ENCODE results near the gene SGSH.

SGSH gene

GRCh38 chr17:80253631-80254395 lies 33.7 kb upstream of the SGSH start:
- DNase-seq (ENCODE audit: low spot score) (no peak), ATAC-seq (ENCODE audit: low read depth) (no peak)
- Histone ChIP-seq H3K4me1 (ENCODE audit: insufficient read depth, poor library complexity, severe bottlenecking) (peaks cover 16% of the 10 kb centered on the region), H3K27me3 (ENCODE audit: insufficient read depth, poor library complexity, severe bottlenecking) (no peaks in the 10 kb centered on the region), H3K36me3 (ENCODE audit: low read depth) (no peaks in the 10 kb centered on the region), H3K9me3 (ENCODE audit: severe bottlenecking) (no peaks in the 10 kb centered on the region), H3K4me3 (ENCODE audit: severe bottlenecking) (no peak overlapping the region), H3K27ac (ENCODE audit: poor library complexity, severe bottlenecking) (peak overlapping the region; percentile 84)
- TF ChIP-seq CTCF (IDR thresholded peaks at IDR 0.05; ENCODE audit: poor library complexity, severe bottlenecking) = no peak

- Histone ChIP-seq H3K4me1 (ENCODE audit: insufficient read depth, poor library complexity, severe bottlenecking) (peaks cover 16% of the 10 kb centered on the region), H3K27ac (ENCODE audit: poor library complexity, severe bottlenecking) (no peak overlapping the region), H3K4me3 (ENCODE audit: severe bottlenecking) (no peak overlapping the region), H3K9me3 (ENCODE audit: severe bottlenecking) (no peaks in the 10 kb centered on the region), H3K27me3 (ENCODE audit: insufficient read depth, poor library complexity, severe bottlenecking) (no peaks in the 10 kb centered on the region), H3K36me3 (ENCODE audit: low read depth) (no peaks in the 10 kb centered on the region)
- peak; percentile 73 for ATAC-seq (ENCODE audit: low read depth)
- peak; percentile 78 for TF ChIP-seq CTCF (IDR thresholded peaks at IDR 0.05; ENCODE audit: poor library complexity, severe bottlenecking)
- no peak for DNase-seq (ENCODE audit: low spot score)
These were observed 32.7 kb upstream of the SGSH start for GRCh38 chr17:80252871-80253270.

- H3K4me1 ChIP-seq (ENCODE audit: insufficient read depth, poor library complexity, severe bottlenecking) = peaks cover 16% of the 10 kb centered on the region
- ATAC-seq (ENCODE audit: low read depth) = no peak
These were observed 31.8 kb upstream of the SGSH start for GRCh38 chr17:80251966-80252365.

GRCh38 chr17:80248894-80249710 lies 29.0 kb upstream of the SGSH start:
- no peaks in the 10 kb centered on the region for H3K4me1 ChIP-seq (ENCODE audit: insufficient read depth, poor library complexity, severe bottlenecking)
- H3K9me3 ChIP-seq (ENCODE audit: severe bottlenecking) = no peaks in the 10 kb centered on the region
- DNase-seq (ENCODE audit: low spot score) (no peak), ATAC-seq (ENCODE audit: low read depth) (no peak)
- no peaks in the 10 kb centered on the region for H3K27me3 ChIP-seq (ENCODE audit: insufficient read depth, poor library complexity, severe bottlenecking)
- H3K27ac ChIP-seq (ENCODE audit: poor library complexity, severe bottlenecking) = no peak overlapping the region
- no peaks in the 10 kb centered on the region for H3K36me3 ChIP-seq (ENCODE audit: low read depth)
- TF ChIP-seq CTCF (IDR thresholded peaks at IDR 0.05; ENCODE audit: poor library complexity, severe bottlenecking) = no peak
- no peak overlapping the region for H3K4me3 ChIP-seq (ENCODE audit: severe bottlenecking)

More at GRCh38 chr17:80251966-80252365, 31.8 kb upstream of the SGSH start:
- TF ChIP-seq CTCF (IDR thresholded peaks at IDR 0.05; ENCODE audit: poor library complexity, severe bottlenecking) = no peak
- Histone ChIP-seq H3K4me3 (ENCODE audit: severe bottlenecking) (no peak overlapping the region), H3K9me3 (ENCODE audit: severe bottlenecking) (no peaks in the 10 kb centered on the region), H3K27ac (ENCODE audit: poor library complexity, severe bottlenecking) (no peak overlapping the region), H3K27me3 (ENCODE audit: insufficient read depth, poor library complexity, severe bottlenecking) (no peaks in the 10 kb centered on the region), H3K36me3 (ENCODE audit: low read depth) (no peaks in the 10 kb centered on the region)
- DNase-seq (ENCODE audit: low spot score) = no peak

All from RWPE2 (cell line).